Spleen (tissue), 11 donors: ENCODE data around the gene HERC5. TPM values are rescaled to one million over a fixed set of nuclear protein-coding genes. Genes with fewer than 3 reads are reported as not detected.

Experiments
- DNase-seq: peaks from one replicate; pipeline ENCODE4 v3.0.0-alpha.2; 2020
- H3K27ac ChIP-seq, 8 donors: fragments of 200-600 bp; sonication (generic) in 7 of 8; 1 replicate in 4 of 8; 2 replicates in 4 of 8; pipeline versions ENCODE4 v1.5.0 to v1.8.0; 2016 to 2021; ENCODE audit warnings: inconsistent platforms in 4 of 8, mild to moderate bottlenecking in 4 of 8, moderate library complexity in 1 of 8
- H3K27me3 ChIP-seq, 7 donors: fragments of 200-600 bp; sonication (generic) in 6 of 7; replicated peaks in 1 of 7; 1 replicate in 4 of 7; 2 replicates in 3 of 7; pipeline versions ENCODE4 v1.5.0 to v1.8.0; 2016 to 2021; ENCODE audit warnings: inconsistent platforms in 3 of 7, mild to moderate bottlenecking in 1 of 7
- H3K36me3 ChIP-seq, 6 donors: fragments of 200-600 bp; sonication (generic) in 5 of 6; 1 replicate in 4 of 6; 2 replicates in 2 of 6; pipeline versions ENCODE4 v1.5.0 to v1.8.0; 2016 to 2021; ENCODE audit warnings: inconsistent platforms in 2 of 6
- H3K4me1 ChIP-seq, 6 donors: fragments of 200-600 bp; sonication (generic) in 5 of 6; 1 replicate in 3 of 6; 2 replicates in 3 of 6; pipeline versions ENCODE4 v1.5.0 to v1.8.0; 2016 to 2021; ENCODE audit warnings: inconsistent platforms in 3 of 6
- H3K4me3 ChIP-seq, 8 donors: fragments of 200-600 bp; sonication (generic) in 7 of 8; 1 replicate in 4 of 8; 2 replicates in 4 of 8; pipeline versions ENCODE4 v1.5.0 to v1.8.0; 2016 to 2021; ENCODE audit warnings: inconsistent platforms in 4 of 8, mild to moderate bottlenecking in 4 of 8, moderate library complexity in 2 of 8
- H3K9me3 ChIP-seq, 8 donors: fragments of 200-600 bp; sonication (generic) in 7 of 8; 1 replicate in 4 of 8; 2 replicates in 4 of 8; pipeline versions ENCODE4 v1.5.0 to v1.8.0; 2016 to 2021; ENCODE audit warnings: inconsistent platforms in 4 of 8
- CTCF ChIP-seq, 11 experiments: fragments of 200-600 bp in 7 of 11; fragments of 450-650 bp in 4 of 11; sonication (generic) in 4 of 11; IDR thresholded peaks in 8 of 11; conservative IDR thresholded peaks in 3 of 11; 1 replicate in 7 of 11; 2 replicates in 4 of 11; pipeline versions ENCODE4 v1.4.0 to v1.8.0; 2016 to 2021; ENCODE audit warnings: antibody characterized with exemption in 11 of 11, inconsistent platforms in 4 of 11, mild to moderate bottlenecking in 1 of 11
- POLR2A ChIP-seq, 3 donors: fragments of 450-650 bp; IDR thresholded peaks; one replicate each; pipeline ENCODE4 v1.5.1; 2017; ENCODE audit warnings: antibody characterized with exemption in 3 of 3, mild to moderate bottlenecking in 1 of 3
- POLR2AphosphoS5 ChIP-seq, 3 donors: sonication (generic); formaldehyde crosslinking; IDR thresholded peaks; one replicate each; pipeline ENCODE4 v1.5.1; 2017; ENCODE audit warnings: antibody characterized with exemption in 3 of 3
- WGBS, 5 donors: extraction: QIAGEN DNeasy Blood & Tissue Kit in 3 of 5; methylation state at CpG; one replicate each; pipeline versions ENCODE4 v1.1.5 to v1.1.7; 2013 to 2018; 5-methylcytosine and 5-hydroxymethylcytosine counted together
- intact Hi-C: fragments of 100-400 bp; cut with DNase I; formaldehyde crosslinking; loops from one replicate; pipeline ENCODE4 v1.15.0; 2023; ENCODE audit warnings: low total_unique reads
- polyA plus RNA-seq, 3 donors: library from polyadenylated mRNA; stranded (reverse); fragments of 200-250 nt; gene quantifications; one replicate each; pipeline ENCODE4 v1.2.1, GENCODE V29; 2013
- total RNA-seq, 7 donors: library from RNA; depleted of rRNA in 3 of 7; stranded (reverse); fragments of >200 nt in 3 of 7; fragmentation: NEBNext Ultra II Directional in 4 of 7; extraction: Animal tissue kit (Norgen Biotek cat#: 25700) in 4 of 7; gene quantifications; one replicate each; pipeline versions ENCODE4 v1.1.0 to v1.2.1, GENCODE V29; 2016 to 2021
- donor health status: healthy with polysubstance abuse.
- donor health status: DM: no; HTN: no; CAD: no; lungs with moderate emphysema.
- donor health status: DM: no; HTN: no; CAD: no.
- donor health status: Bipolar disorder and iron deficiency.
- donor health status: healthy.
- donor health status: DM: no; HTN: no; CAD: no.
- donor health status: DM: yes; HTN: yes; CAD: no.

The HERC5 gene
- total and polyA plus RNA-seq, 10 donors, result 3.9 to 19.1 (median 10.5) TPM

GRCh38 chr4:88503344-88503743 is 46.4 kb downstream of the HERC5 start:
- Histone ChIP-seq H3K4me3 (no peak overlapping the region), H3K36me3 (peaks cover 0 to 51% (median 5%) of the 10 kb centered on the region in 6 donors), H3K27me3 (no peaks in the 10 kb centered on the region), H3K4me1 (no peaks in the 10 kb centered on the region), H3K27ac (no peak overlapping the region), H3K9me3 (no peaks in the 10 kb centered on the region)
- 71 to 94% (median 90%) methylated on average over 2 of the region's 2 CpGs for WGBS, 5 donors
- TF ChIP-seq POLR2AphosphoS5 (IDR thresholded peaks at IDR 0.05) (no peak), CTCF (IDR thresholded peaks at IDR 0.05 in 8 of 11, conservative IDR thresholded peaks at IDR 0.05 in 3 of 11) (no peak), POLR2A (IDR thresholded peaks at IDR 0.05) (no peak)
- intact Hi-C loops, result no loop called here
- DNase-seq, result no peak

GRCh38 chr4:88511236-88511635 is 54.3 kb downstream of the HERC5 start:
- no peak overlapping the region for H3K4me3 ChIP-seq
- H3K9me3 ChIP-seq, result no peaks in the 10 kb centered on the region
- no peak overlapping the region for H3K27ac ChIP-seq
- H3K36me3 ChIP-seq, result peaks cover 0 to 7% (median 0%) of the 10 kb centered on the region in 6 donors
- no peak for TF ChIP-seq POLR2A (IDR thresholded peaks at IDR 0.05)
- TF ChIP-seq CTCF (IDR thresholded peaks at IDR 0.05 in 8 of 11, conservative IDR thresholded peaks at IDR 0.05 in 3 of 11), result no peak
- 87 to 97% (median 92%) methylated on average over 3 of the region's 3 CpGs for WGBS, 5 donors
- intact Hi-C loops, result loop anchor here (10.0 kb wide), 1 partner anchor 136 kb away; the partner anchor contains the start of gene HERC6
- no peaks in the 10 kb centered on the region for H3K27me3 ChIP-seq
- DNase-seq, result no peak
- peaks cover 0 to 6% (median 3%) of the 10 kb centered on the region in 6 donors for H3K4me1 ChIP-seq

GRCh38 chr4:88514557-88515511 is 57.9 kb downstream of the HERC5 start:
- Histone ChIP-seq H3K27me3 (no peaks in the 10 kb centered on the region), H3K9me3 (no peaks in the 10 kb centered on the region)
- intact Hi-C loops, result loop anchor here (2.0 to 10.0 kb wide), 3 partner anchors 140 to 478 kb away; partner anchors contain the start of gene HERC6

More at GRCh38 chr4:88514557-88515511, 57.9 kb downstream of the HERC5 start:
- Histone ChIP-seq H3K4me3 (no peak overlapping the region), H3K4me1 (peaks cover 0 to 6% (median 3%) of the 10 kb centered on the region in 6 donors), H3K27ac (no peak overlapping the region), H3K36me3 (peaks cover 0 to 13% (median 3%) of the 10 kb centered on the region in 6 donors)
- no peak for DNase-seq
- WGBS, 5 donors, result 83 to 89% (median 85%) methylated on average over 8 of the region's 8 CpGs
- TF ChIP-seq CTCF (IDR thresholded peaks at IDR 0.05 in 8 of 11, conservative IDR thresholded peaks at IDR 0.05 in 3 of 11), result no peak
- no peak for TF ChIP-seq POLR2A (IDR thresholded peaks at IDR 0.05)
- no peak for TF ChIP-seq POLR2AphosphoS5 (IDR thresholded peaks at IDR 0.05)
